ENCODE data around the gene ZKSCAN4. TPM values are rescaled to one million over a fixed set of nuclear protein-coding genes. Genes with fewer than 3 reads are reported as not detected.

The ZKSCAN4 gene
- total RNA-seq, 2 donors from 2014 or later: 1.8 to 2.0 TPM

- peaks cover 37 to 53% of the 10 kb centered on the region in 2 donors for H3K27me3 ChIP-seq
- H3K36me3 ChIP-seq: no peaks in the 10 kb centered on the region
- no peak for TF ChIP-seq CTCF (IDR thresholded peaks at IDR 0.05)
- H3K9me3 ChIP-seq: no peaks in the 10 kb centered on the region
- peak overlapping the region in 1 of 2 donors; percentile 7 for H3K4me3 ChIP-seq
- H3K4me1 ChIP-seq: peaks cover 0 to 18% of the 10 kb centered on the region in 2 donors
- no peak for DNase-seq (ENCODE audit: low spot score)
- no peak overlapping the region for H3K27ac ChIP-seq
Observed at GRCh38 chr6:28212510-28213212, 39.4 kb downstream of the ZKSCAN4 start.

DNA sequence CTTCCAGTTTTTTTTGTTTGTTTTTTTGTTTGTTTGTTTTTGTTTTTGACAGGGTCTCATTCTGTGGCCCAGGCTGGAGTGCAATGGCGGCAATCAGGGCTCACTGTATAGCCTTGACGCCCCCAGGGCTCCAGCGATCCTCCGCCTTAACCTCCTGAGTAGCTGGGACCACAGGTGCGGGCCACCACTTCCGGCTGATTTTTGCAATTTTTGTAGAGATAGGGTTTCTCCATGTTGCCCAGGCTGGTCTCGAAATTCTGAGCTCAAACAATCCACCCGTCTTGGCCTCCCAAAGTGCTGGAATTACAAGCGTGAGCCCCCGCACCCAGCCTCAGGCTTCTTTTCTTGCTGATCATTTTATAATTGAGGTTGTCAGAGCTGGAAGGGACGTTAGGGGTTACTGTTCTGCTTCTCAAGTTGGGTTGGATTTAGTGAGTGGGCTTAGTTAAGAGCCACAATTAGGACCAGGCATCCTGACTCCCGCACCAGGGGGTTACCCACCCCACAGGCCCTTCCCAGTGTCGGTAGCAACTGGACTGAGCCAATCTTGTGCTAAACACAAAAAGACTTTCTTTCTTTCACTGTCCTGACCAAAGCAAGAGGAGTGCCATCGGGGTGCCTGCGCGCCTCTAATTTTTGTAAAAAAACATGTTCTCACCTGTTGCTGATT lies 40.1 kb downstream of the ZKSCAN4 start:
- Histone ChIP-seq H3K9me3 (peaks cover 0 to under 1% of the 10 kb centered on the region in 2 donors), H3K36me3 (no peaks in the 10 kb centered on the region), H3K4me3 (peak overlapping the region in 1 of 2 donors; percentile 7), H3K27ac (no peak overlapping the region), H3K27me3 (peaks cover 37 to 60% of the 10 kb centered on the region in 2 donors), H3K4me1 (peaks cover 0 to 24% of the 10 kb centered on the region in 2 donors)
- TF ChIP-seq CTCF (IDR thresholded peaks at IDR 0.05): no peak
- no peak for DNase-seq (ENCODE audit: low spot score)

DNA sequence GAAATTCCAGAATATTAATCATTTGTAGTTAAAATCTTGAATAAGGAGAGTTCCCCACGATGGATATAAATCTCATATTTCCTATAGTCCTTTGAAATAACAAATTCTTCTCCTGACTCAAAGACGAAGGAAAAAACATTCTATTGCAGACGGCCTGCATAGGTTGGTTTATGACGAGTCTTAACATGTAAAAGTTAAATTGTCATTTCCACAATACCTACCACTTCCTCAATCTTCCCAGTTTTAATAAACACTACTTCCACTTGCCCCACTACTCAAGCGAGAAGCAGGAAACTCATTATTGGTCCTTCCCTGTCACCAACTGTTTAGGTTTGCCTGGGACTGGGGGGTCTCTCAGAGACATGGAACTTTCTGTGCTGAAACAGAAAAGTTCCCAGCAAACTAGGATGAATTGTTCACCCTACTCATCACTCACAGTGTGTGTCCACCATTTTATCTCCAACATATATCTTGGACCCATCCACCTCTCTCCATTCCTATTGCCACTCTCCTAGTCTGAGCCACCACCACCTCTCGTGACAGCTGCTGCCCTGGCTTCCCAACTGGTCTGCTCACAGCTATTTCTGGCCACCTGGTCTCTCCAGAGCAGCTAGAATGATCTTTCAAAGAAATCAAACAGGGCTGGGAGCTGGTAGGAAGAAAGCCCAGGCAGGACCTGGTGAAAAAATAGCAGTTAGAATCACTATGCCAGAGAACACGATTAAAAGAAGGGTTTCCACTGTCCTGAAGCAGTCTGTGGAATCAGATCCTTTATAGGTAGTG lies 42.1 kb downstream of the ZKSCAN4 start:
- no peak for DNase-seq (ENCODE audit: low spot score)
- no peak overlapping the region for H3K27ac ChIP-seq
- peaks cover 0 to 24% of the 10 kb centered on the region in 2 donors for H3K4me1 ChIP-seq
- no peak overlapping the region for H3K4me3 ChIP-seq
- peaks cover 0 to 7% of the 10 kb centered on the region in 2 donors for H3K9me3 ChIP-seq
- TF ChIP-seq CTCF (IDR thresholded peaks at IDR 0.05): no peak
- H3K27me3 ChIP-seq: peaks cover 41 to 62% of the 10 kb centered on the region in 2 donors
- H3K36me3 ChIP-seq: no peaks in the 10 kb centered on the region

DNA sequence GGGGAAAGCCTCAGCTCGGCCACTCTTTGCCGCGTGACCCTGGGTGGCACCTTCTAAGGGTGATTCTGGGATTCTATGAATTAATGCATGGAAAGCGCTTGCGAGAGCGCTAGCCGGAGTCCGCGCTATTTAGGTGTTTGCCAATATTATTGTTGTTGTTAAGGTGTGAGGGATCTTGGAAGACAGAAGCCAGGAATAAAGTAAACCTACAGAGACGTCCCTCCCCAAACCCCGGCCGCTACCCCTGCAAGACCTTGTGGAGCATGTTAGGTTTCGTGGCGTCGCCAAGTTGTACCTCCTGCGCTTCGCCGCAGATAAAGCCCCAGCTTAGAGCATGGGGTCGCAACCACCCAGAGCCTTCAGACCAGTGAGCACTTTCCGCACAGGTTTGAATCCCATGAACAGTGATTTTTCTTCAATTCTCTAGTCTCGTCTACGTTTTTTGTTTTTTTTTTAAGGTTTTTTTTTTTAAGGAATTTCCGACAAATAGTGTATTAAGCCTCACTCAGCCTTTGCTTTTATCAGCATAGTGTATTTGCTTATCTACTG lies 43.9 kb downstream of the ZKSCAN4 start:
- H3K4me1 ChIP-seq: peaks cover 0 to 24% of the 10 kb centered on the region in 2 donors
- H3K36me3 ChIP-seq: no peaks in the 10 kb centered on the region
- peaks cover 0 to 23% of the 10 kb centered on the region in 2 donors for H3K9me3 ChIP-seq
- peaks cover 37 to 60% of the 10 kb centered on the region in 2 donors for H3K27me3 ChIP-seq
- H3K4me3 ChIP-seq: peak overlapping the region in 1 of 2 donors; percentile 20
- TF ChIP-seq CTCF (IDR thresholded peaks at IDR 0.05): no peak
- no peak for DNase-seq (ENCODE audit: low spot score)
- no peak overlapping the region for H3K27ac ChIP-seq

- H3K27ac ChIP-seq: no peak overlapping the region
- peaks cover 0 to 27% of the 10 kb centered on the region in 2 donors for H3K9me3 ChIP-seq
- peaks cover 0 to 20% of the 10 kb centered on the region in 2 donors for H3K4me1 ChIP-seq
- no peaks in the 10 kb centered on the region for H3K36me3 ChIP-seq
- TF ChIP-seq CTCF (IDR thresholded peaks at IDR 0.05): no peak
- peaks cover 31 to 54% of the 10 kb centered on the region in 2 donors for H3K27me3 ChIP-seq
- DNase-seq (ENCODE audit: low spot score): no peak
- peak overlapping the region in 1 of 2 donors; percentile 20 for H3K4me3 ChIP-seq
Observed at GRCh38 chr6:28207510-28208110, 44.5 kb downstream of the ZKSCAN4 start.

Data from right atrium auricular region (tissue), 2 donors.